GM12872 (cell line): Measurements from ENCODE around the gene CENPE.

Source experiments
- TF ChIP-seq, protein P1 (sequence below): IDR thresholded peaks from 3 replicates; pipeline ENCODE4 v1.5.1; 2011; ENCODE audit warnings: low read depth, mild to moderate bottlenecking, low read length, moderate library complexity; ENCODE audit not compliant: insufficient read depth

CENPE gene

DNA sequence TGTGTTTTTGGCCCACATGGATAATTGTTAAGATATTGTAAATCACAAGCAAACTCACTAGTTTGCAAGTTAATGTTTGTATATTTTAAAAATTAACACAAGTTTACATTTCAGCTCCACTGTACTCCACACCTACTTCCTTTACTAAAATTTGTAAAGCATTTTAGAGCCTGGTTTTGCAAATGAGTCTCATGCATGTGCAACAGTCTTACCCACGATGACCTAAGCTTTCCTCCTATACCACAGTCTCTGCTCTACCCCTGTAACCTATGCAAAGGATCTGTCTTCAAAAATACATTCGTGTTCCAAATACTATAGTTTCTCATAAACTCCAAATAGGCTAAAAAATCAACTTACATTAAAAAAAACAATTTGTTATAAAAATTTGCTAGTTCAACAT lies 108.7 kb downstream of the CENPE start:
- TF ChIP-seq, protein P1, sequence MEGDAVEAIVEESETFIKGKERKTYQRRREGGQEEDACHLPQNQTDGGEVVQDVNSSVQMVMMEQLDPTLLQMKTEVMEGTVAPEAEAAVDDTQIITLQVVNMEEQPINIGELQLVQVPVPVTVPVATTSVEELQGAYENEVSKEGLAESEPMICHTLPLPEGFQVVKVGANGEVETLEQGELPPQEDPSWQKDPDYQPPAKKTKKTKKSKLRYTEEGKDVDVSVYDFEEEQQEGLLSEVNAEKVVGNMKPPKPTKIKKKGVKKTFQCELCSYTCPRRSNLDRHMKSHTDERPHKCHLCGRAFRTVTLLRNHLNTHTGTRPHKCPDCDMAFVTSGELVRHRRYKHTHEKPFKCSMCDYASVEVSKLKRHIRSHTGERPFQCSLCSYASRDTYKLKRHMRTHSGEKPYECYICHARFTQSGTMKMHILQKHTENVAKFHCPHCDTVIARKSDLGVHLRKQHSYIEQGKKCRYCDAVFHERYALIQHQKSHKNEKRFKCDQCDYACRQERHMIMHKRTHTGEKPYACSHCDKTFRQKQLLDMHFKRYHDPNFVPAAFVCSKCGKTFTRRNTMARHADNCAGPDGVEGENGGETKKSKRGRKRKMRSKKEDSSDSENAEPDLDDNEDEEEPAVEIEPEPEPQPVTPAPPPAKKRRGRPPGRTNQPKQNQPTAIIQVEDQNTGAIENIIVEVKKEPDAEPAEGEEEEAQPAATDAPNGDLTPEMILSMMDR, result no peak

DNA sequence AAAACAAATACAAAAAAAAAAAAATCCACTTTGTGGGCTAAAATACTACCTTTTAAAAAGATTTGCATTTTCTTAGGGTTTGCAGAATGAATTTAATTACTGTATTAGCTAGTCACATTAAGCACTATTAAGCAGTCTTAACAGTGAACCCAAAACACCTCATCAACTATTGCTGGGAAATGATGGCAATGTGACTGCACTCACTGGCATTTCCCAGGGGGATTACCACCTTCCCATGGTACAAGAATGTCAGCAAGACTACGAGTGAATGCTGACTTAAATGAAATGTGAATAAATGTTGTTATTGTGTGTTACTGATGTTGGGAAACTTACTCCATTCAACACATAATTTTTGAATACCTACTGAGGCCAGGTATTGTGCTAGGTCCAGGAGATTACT lies 111.6 kb downstream of the CENPE start:
- TF ChIP-seq, protein P1, result no peak

DNA sequence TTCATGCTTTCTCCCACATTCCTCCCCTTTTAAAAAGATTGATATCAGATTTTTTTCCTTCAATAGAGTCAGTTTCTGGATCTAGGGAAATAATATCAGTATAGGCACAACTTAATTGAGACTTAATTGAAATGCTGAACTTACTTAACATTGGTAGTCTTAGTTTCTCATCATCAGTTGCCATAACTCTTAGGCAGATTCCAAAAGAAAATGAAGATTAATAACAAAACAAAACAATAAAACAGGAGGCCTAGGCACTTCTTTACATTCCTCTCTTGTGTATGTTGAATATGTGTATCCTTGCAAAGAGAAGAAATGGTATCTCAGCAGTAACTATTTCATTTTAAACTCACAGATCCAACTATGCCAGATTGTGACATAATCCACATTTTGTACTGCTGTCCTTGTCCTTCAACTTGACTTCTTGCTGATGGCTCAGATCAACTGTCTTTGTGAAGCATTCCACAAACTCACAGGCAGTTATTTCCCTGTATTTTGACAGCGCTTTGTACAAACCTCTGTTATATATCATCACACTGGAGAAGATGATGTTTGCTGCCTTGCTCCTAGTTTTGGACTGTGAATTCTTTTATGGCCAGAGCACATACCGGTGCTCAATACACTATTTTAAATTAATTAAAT lies 112.5 kb downstream of the CENPE start:
- TF ChIP-seq, protein P1, result no peak

DNA sequence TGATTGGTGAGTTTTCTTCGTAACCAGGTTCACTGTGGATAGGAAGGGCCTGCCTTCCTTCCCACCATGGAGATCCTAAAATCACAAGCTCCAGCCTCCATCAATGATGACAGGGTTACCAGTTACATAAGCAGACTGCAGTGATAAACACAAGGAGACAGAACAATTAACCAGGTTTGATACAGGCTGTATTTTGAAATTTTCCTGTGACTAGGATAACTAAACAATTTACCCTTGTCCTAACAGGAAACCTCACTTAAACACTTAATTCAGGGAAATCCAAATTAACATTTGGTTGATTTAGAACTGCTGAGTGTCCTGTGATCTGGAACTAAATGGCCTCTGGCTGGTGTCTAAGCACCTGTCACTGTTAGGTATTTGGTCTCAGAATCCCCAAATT lies 118.5 kb downstream of the CENPE start:
- TF ChIP-seq, protein P1, result no peak

DNA sequence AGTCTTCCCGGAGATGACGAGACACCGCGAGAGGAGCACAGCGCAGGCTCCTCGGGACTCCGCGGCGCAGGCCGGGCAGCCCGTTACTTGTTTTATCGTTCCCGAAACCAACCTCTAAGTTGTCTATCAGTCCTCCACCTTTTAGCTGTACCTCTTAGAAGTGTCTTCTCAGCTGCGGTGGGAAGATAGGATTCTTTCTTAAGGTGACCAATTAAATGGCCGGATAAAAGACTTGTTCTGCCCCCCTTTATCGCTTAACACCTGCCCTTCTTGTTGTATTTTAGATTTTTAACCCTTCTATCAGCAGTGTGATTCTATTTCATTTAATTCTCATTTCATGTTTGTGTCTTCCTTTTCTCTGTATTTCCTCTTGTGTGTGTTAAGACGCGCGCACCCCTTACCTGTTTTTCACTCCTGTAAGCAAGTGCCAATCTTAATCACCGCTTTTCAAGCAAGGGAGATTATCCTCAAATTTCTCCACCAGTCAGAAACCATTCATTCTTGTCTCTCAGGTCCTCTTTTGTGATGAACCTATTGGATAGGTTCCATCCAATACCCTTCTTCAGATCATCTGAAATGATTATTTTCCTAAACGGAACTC lies 121.3 kb downstream of the CENPE start, which contains the start of gene SLC9B2:
TSS of gene SLC9B2 (minus strand) at position 15 of the 601 bp plus-strand sequence. CDS start 9,211 bp downstream, outside the sequence.
- TF ChIP-seq, protein P1, result no peak

DNA sequence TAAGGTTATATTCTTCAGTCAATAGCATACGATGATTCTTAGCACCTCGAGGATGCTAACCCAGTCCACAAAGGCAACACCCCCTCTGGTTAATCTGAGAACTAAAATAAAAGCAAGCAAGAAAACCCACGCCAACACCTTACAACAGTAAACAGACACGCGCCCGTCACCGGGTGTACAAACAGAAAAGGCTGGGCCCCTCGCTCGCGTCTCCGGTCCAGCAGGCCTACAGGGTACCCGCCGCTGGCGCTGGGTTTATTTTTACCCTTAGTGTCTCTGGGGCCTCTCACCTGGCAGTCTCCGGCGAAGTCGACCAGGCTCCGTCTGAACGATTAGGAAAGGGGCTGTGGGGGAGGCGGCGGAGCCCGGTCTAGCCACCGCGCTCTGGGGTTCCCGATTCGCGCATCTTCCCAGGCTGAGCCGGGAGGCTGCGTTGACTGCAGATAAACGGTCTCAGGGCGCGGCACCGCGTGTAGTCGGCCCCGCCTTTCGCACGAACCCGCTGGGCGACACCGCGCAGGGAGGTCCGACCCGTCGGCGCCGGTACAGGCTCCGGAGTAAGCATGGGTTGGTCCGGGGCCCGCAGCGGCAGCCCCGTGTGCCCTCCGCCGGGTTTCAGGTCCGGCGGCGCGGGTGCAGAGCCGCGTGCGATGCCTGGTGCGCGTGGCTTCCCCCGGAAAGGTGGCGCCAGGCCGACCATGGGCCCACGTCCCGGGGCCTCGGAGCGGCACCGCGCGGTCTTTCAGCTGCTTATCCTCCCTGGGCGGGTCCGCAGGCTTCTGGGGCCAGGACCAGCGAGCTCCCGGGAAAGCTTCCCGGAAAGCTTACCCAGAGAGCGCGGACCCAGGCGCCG lies 122.0 kb downstream of the CENPE start:
- TF ChIP-seq, protein P1, result no peak

DNA sequence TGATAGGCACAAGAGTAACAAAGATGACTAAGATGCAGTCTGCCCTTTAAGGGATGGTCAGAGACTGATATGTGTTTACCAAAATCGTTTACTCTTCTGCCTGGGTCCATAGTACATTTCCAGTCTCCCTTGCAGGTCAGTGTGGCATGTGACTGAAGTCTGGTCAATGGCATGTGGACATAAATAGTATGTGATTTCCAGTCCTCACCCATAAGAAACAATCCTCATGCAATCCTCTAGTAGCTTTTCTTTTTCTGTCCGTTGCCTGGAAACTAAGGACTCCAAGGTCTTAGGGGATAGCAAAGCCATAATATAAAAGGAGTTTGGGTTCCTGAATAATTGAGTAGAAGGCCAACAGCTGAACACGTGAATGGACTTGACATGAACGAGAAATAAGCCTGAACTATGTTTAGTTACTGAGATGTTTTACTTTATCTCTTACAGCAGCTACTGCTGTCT lies 122.7 kb downstream of the CENPE start:
- TF ChIP-seq, protein P1, result no peak
